Measurements from ENCODE around the gene LMBR1. TPM values are rescaled to one million over a fixed set of nuclear protein-coding genes. Genes with fewer than 3 reads are reported as not detected.

LMBR1 gene
- total RNA-seq, 1 experiment from 2014 or later = 105 TPM

GRCh38 chr7:156635529-156636385, 257.2 kb downstream of the LMBR1 start:
- BruUV-seq (replicated peaks) = no TSS peak
- no peak for DNase-seq (ENCODE audit: unreplicated experiment)
- intact Hi-C loops (cut with micrococcal nuclease) = no loop called here
- no peaks in the 10 kb centered on the region for H3K36me3 Mint-ChIP-seq (ENCODE audit: insufficient read depth, unreplicated experiment)
- no peak for TF ChIP-seq CTCF (IDR thresholded peaks at IDR 0.05; ENCODE audit: unreplicated experiment)
- no peak overlapping the region for H3K27ac Mint-ChIP-seq (ENCODE audit: low read depth, unreplicated experiment)
- H3K9me3 Mint-ChIP-seq (ENCODE audit: unreplicated experiment) = no peaks in the 10 kb centered on the region
- no peaks in the 10 kb centered on the region for H3K4me1 Mint-ChIP-seq (ENCODE audit: insufficient read depth, unreplicated experiment)
- ChIA-PET CTCF (no interaction called here), POLR2A (interaction anchor here (0.6 kb wide), 2 partner anchors 933 to 1235 kb away, joined by 3 read pairs; no protein-coding TSS in a partner anchor)
- no peaks in the 10 kb centered on the region for H3K27me3 Mint-ChIP-seq (ENCODE audit: insufficient read depth, unreplicated experiment)
- no peak overlapping the region for H3K4me3 Mint-ChIP-seq (ENCODE audit: unreplicated experiment)

- no peak for DNase-seq (ENCODE audit: unreplicated experiment)
- H3K4me3 Mint-ChIP-seq (ENCODE audit: unreplicated experiment) = no peak overlapping the region
- no peak overlapping the region for H3K27ac Mint-ChIP-seq (ENCODE audit: low read depth, unreplicated experiment)
- ChIA-PET CTCF (no interaction called here), POLR2A (no interaction called here)
- peaks cover 5% of the 10 kb centered on the region for H3K9me3 Mint-ChIP-seq (ENCODE audit: unreplicated experiment)
- no peaks in the 10 kb centered on the region for H3K36me3 Mint-ChIP-seq (ENCODE audit: insufficient read depth, unreplicated experiment)
- TF ChIP-seq CTCF (IDR thresholded peaks at IDR 0.05; ENCODE audit: unreplicated experiment) = no peak
- H3K27me3 Mint-ChIP-seq (ENCODE audit: insufficient read depth, unreplicated experiment) = no peaks in the 10 kb centered on the region
- BruUV-seq (replicated peaks) = no TSS peak
- intact Hi-C loops (cut with micrococcal nuclease) = no loop called here
- no peaks in the 10 kb centered on the region for H3K4me1 Mint-ChIP-seq (ENCODE audit: insufficient read depth, unreplicated experiment)
Observed at GRCh38 chr7:156634117-156634516, 258.9 kb downstream of the LMBR1 start.

GRCh38 chr7:156629873-156630272, 263.1 kb downstream of the LMBR1 start:
- CTCF ChIA-PET = no interaction called here
- intact Hi-C loops (cut with micrococcal nuclease) = no loop called here
- DNase-seq (ENCODE audit: unreplicated experiment) = no peak
- BruUV-seq (replicated peaks) = no TSS peak
- Mint-ChIP-seq H3K36me3 (ENCODE audit: insufficient read depth, unreplicated experiment) (no peaks in the 10 kb centered on the region), H3K27ac (ENCODE audit: low read depth, unreplicated experiment) (no peak overlapping the region), H3K9me3 (ENCODE audit: unreplicated experiment) (peaks cover 15% of the 10 kb centered on the region), H3K4me1 (ENCODE audit: insufficient read depth, unreplicated experiment) (no peaks in the 10 kb centered on the region), H3K27me3 (ENCODE audit: insufficient read depth, unreplicated experiment) (no peaks in the 10 kb centered on the region), H3K4me3 (ENCODE audit: unreplicated experiment) (no peak overlapping the region)
- POLR2A ChIA-PET = no interaction called here
- TF ChIP-seq CTCF (IDR thresholded peaks at IDR 0.05; ENCODE audit: unreplicated experiment) = no peak

- Mint-ChIP-seq H3K27me3 (ENCODE audit: insufficient read depth, unreplicated experiment) (no peaks in the 10 kb centered on the region), H3K4me3 (ENCODE audit: unreplicated experiment) (no peak overlapping the region), H3K4me1 (ENCODE audit: insufficient read depth, unreplicated experiment) (no peaks in the 10 kb centered on the region), H3K9me3 (ENCODE audit: unreplicated experiment) (peaks cover 15% of the 10 kb centered on the region), H3K27ac (ENCODE audit: low read depth, unreplicated experiment) (no peak overlapping the region), H3K36me3 (ENCODE audit: insufficient read depth, unreplicated experiment) (no peaks in the 10 kb centered on the region)
- ChIA-PET POLR2A (no interaction called here), CTCF (no interaction called here)
- no peak for TF ChIP-seq CTCF (IDR thresholded peaks at IDR 0.05; ENCODE audit: unreplicated experiment)
- DNase-seq (ENCODE audit: unreplicated experiment) = no peak
- intact Hi-C loops (cut with micrococcal nuclease) = no loop called here
- no TSS peak for BruUV-seq (replicated peaks)
Observed at GRCh38 chr7:156628562-156628961, 264.4 kb downstream of the LMBR1 start.

Other genes with a start within 250 kb of the LMBR1 start
- 25.9 and 34.1 TPM in 2 replicates for gene NOM1, start 56.5 kb upstream of the LMBR1 start, total RNA-seq (2022)
- 0.42 and 0.47 TPM in 2 replicates for gene MNX1, start 117.5 kb upstream of the LMBR1 start, total RNA-seq (2022)
- 61.9 and 72.8 TPM in 2 replicates for gene UBE3C, start 245.7 kb upstream of the LMBR1 start, total RNA-seq (2022)